B cell (primary cell): Measurements from ENCODE around the gene FGFRL1. TPM values are rescaled to one million over a fixed set of nuclear protein-coding genes. Genes with fewer than 3 reads are reported as not detected.

Experiments used
- ATAC-seq: fragments of 200-7000 bp; cut with Tn5 transposase; one replicate; pipeline ENCODE4 v1.10.0; 2021; ENCODE audit warnings: low read depth, mild to moderate bottlenecking, moderate number of reproducible peaks, moderate library complexity
- CTCF ChIA-PET: fragments of 350-600 bp; sonication (Branson Sonifier 250); formaldehyde crosslinking; loops from one replicate; lab custom pipeline; 2021; ENCODE audit warnings: antibody characterized with exemption, inconsistent platforms; lab: Charles Lee
- POLR2A ChIA-PET: fragments of 350-600 bp; sonication (Branson Sonifier 250); formaldehyde crosslinking; loops from one replicate; lab custom pipeline; 2021; ENCODE audit warnings: antibody characterized with exemption; lab: Charles Lee
- DNase-seq: peaks from one replicate; pipeline ENCODE4 v3.0.0; 2013
- H2AFZ ChIP-seq: 2 replicates; pipeline ENCODE4 v1.6.1; 2012; ENCODE audit warnings: mild to moderate bottlenecking, low read depth, low read length; ENCODE audit not compliant: insufficient read depth, poor library complexity, severe bottlenecking
- H3K27ac ChIP-seq, 2 donors: 1 replicate in 1 of 2; 2 replicates in 1 of 2; pipeline ENCODE4 v1.5.1; 2012 to 2013; ENCODE audit warnings: low read length in 2 of 2, mild to moderate bottlenecking in 2 of 2, moderate library complexity in 1 of 2
- H3K27me3 ChIP-seq, 4 experiments: fragments of 200-600 bp in 1 of 4; sonication (generic) in 1 of 4; replicated peaks in 1 of 4; 1 replicate in 2 of 4; 2 replicates in 2 of 4; pipeline versions ENCODE4 v1.6.1 to v1.7.0; 2013 to 2016; ENCODE audit warnings: low read length in 3 of 4, mild to moderate bottlenecking in 2 of 4, mixed read lengths in 1 of 4, moderate library complexity in 1 of 4; ENCODE audit not compliant: insufficient read depth in 4 of 4, control insufficient read depth in 3 of 4; ENCODE audit errors: control extremely low read depth in 1 of 4
- H3K36me3 ChIP-seq, 2 experiments: replicated peaks in 1 of 2; 1 replicate in 1 of 2; 2 replicates in 1 of 2; pipeline versions ENCODE4 v1.6.1 to v1.7.1; 2013; ENCODE audit warnings: low read length in 1 of 2; ENCODE audit not compliant: insufficient read depth in 2 of 2, control insufficient read depth in 1 of 2; ENCODE audit errors: control extremely low read depth in 1 of 2, extremely low read depth in 1 of 2
- H3K4me1 ChIP-seq, 2 donors: fragments of 200-600 bp in 1 of 2; sonication (generic) in 1 of 2; 1 replicate in 1 of 2; 2 replicates in 1 of 2; pipeline versions ENCODE4 v1.5.1 to v1.6.1; 2013 to 2017; ENCODE audit warnings: low read length in 2 of 2; ENCODE audit not compliant: control insufficient read depth in 2 of 2, insufficient read depth in 2 of 2
- H3K4me2 ChIP-seq: replicated peaks from 2 replicates; pipeline ENCODE3; 2012; ENCODE audit warnings: mild to moderate bottlenecking, low read depth, low read length; ENCODE audit not compliant: poor library complexity, severe bottlenecking
- H3K4me3 ChIP-seq, 5 experiments: fragments of 200-600 bp in 1 of 5; sonication (generic) in 1 of 5; 1 replicate in 3 of 5; 2 replicates in 2 of 5; pipeline versions ENCODE4 v1.5.1 to v1.7.0; 2011 to 2016; ENCODE audit warnings: low read length in 4 of 5, mild to moderate bottlenecking in 4 of 5, low read depth in 2 of 5, control low read depth in 1 of 5, moderate library complexity in 1 of 5; ENCODE audit not compliant: insufficient read depth in 1 of 5; ENCODE audit errors: control extremely low read depth in 1 of 5, extremely low read depth in 1 of 5
- H3K79me2 ChIP-seq: fragments of 200-600 bp; sonication (generic); one replicate; pipeline ENCODE4 v1.6.0; 2016; ENCODE audit warnings: low read length; ENCODE audit not compliant: control insufficient read depth, insufficient read depth
- H3K9ac ChIP-seq: fragments of 200-600 bp; sonication (generic); 2 replicates; pipeline ENCODE4 v1.6.1; 2017; ENCODE audit warnings: mild to moderate bottlenecking, low read length, moderate library complexity
- H3K9me3 ChIP-seq, 3 donors: one replicate each; pipeline versions ENCODE4 v1.6.1 to v1.7.1; 2013; ENCODE audit warnings: low read length in 2 of 3; ENCODE audit not compliant: control insufficient read depth in 2 of 3, insufficient read depth in 1 of 3; ENCODE audit errors: control extremely low read depth in 1 of 3
- H4K20me1 ChIP-seq: 2 replicates; pipeline ENCODE4 v1.6.0; 2012; ENCODE audit warnings: mild to moderate bottlenecking, low read length; ENCODE audit not compliant: insufficient read depth, control insufficient read depth, poor library complexity, severe bottlenecking
- H3K27ac Mint-ChIP-seq: one replicate; pipeline ENCODE4 v1.8.0; 2021; ENCODE audit warnings: mixed read lengths
- H3K27me3 Mint-ChIP-seq: one replicate; pipeline ENCODE4 v1.8.0; 2021; ENCODE audit warnings: mixed read lengths
- H3K4me1 Mint-ChIP-seq: one replicate; pipeline ENCODE4 v1.8.0; 2021; ENCODE audit warnings: mixed read lengths
- H3K4me3 Mint-ChIP-seq: one replicate; pipeline ENCODE4 v1.8.0; 2021; ENCODE audit warnings: mixed read lengths
- H3K9me3 Mint-ChIP-seq: one replicate; pipeline ENCODE4 v1.8.0; 2022; ENCODE audit warnings: mixed read lengths; ENCODE audit not compliant: insufficient read depth
- EZH2 ChIP-seq: IDR thresholded peaks from 2 replicates; pipeline ENCODE4 v1.6.1; 2012; ENCODE audit warnings: borderline replicate concordance, low read depth, mild to moderate bottlenecking, moderate library complexity, low read length; ENCODE audit not compliant: insufficient read depth, poor library complexity, severe bottlenecking
- WGBS: methylation state at CpG from one replicate; pipeline ENCODE4 v1.1.5; 2013; ENCODE audit warnings: missing lambda C conversion rate; ENCODE audit not compliant: insufficient coverage; 5-methylcytosine and 5-hydroxymethylcytosine counted together
- intact Hi-C: fragments of 100-400 bp; cut with micrococcal nuclease; formaldehyde crosslinking; loops from one replicate; pipeline ENCODE4 v1.10.0; 2022
- polyA plus RNA-seq: library from polyadenylated mRNA; depleted of rRNA; stranded (reverse); fragments of >200 nt; gene quantifications from 2 replicates; pipeline ENCODE4 v1.2.3, GENCODE V29; 2012
- total RNA-seq, 2 donors: library from RNA; stranded (reverse); fragments of 120-200 nt in 1 of 2; gene quantifications; 1 replicate in 1 of 2; 2 replicates in 1 of 2; pipeline versions ENCODE4 v1.2.3 to v1.2.4, GENCODE V29; 2013 to 2022
- TF ChIP-seq, protein P1 (sequence below): fragments of 200-600 bp; IDR thresholded peaks from one replicate; pipeline ENCODE4 v1.8.0; 2022; ENCODE audit warnings: antibody characterized with exemption, mild to moderate bottlenecking

Gene FGFRL1
- total and polyA plus RNA-seq, 2 donors (not counting 1 experiment from before 2014, with no cell fraction given) = 24.1 to 28.9 TPM

DNA sequence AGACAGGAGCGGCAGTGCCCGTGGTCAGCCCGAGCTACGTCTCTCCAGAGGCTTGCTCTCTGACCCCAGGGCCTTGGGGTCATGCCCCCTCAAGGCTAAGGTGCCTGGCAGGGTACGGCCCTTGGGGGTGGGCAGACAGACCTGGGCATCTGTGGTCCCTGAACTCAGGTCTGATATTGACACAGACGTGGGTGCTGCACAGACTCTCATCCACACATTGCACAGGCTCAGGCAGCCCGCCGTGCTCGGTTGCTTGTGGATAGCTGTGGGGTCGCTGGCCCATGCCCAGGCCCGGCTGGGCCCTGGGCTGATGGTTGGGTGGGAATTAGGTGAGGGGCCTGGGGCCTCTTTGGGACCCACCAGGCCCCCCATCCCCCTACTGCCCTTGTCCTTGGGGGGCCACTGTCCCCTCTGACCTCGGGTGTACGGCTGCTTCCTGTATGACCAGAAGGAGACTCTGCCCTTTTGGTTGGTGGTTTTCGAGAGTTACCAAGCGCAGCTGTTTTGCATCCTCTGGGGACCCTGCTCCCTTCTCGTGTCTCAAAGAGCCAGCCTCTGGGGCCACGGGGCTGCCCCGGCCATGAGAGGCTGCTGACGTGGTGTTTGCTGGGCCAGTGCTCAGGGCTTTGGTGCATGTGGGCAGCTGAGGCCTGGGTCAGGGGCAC is 10.1 kb downstream of the FGFRL1 start:
- H3K4me1 ChIP-seq = peaks cover 24 to 39% of the 10 kb centered on the region in 2 donors
- Mint-ChIP-seq H3K27ac (peak overlapping the region; percentile 84), H3K27me3 (no peaks in the 10 kb centered on the region), H3K4me1 (peaks cover 33% of the 10 kb centered on the region), H3K9me3 (no peaks in the 10 kb centered on the region), H3K4me3 (peak overlapping the region; percentile 75)
- H3K4me3 ChIP-seq = no peak overlapping the region
- DNase-seq (peak; percentile 80), ATAC-seq (peak; percentile 74)
- POLR2A ChIA-PET = interaction anchor here (0.7 to 1.2 kb wide), 3 partner anchors 11 to 99 kb away, joined by 3 to 13 read pairs (median 3); partner anchors contain the start of gene FGFRL1
- no peaks in the 10 kb centered on the region for H3K9me3 ChIP-seq
- no peaks in the 10 kb centered on the region for H4K20me1 ChIP-seq
- peaks cover 0 to 2% of the 10 kb centered on the region in 2 experiments for H3K36me3 ChIP-seq
- peak overlapping the region; percentile 23 for H2AFZ ChIP-seq
- no peaks in the 10 kb centered on the region for H3K79me2 ChIP-seq
- WGBS = 35% methylated on average over 13 of the region's 19 CpGs
- intact Hi-C loops = loop anchor here (1.0 kb wide), 1 partner anchor 9 kb away; no protein-coding TSS in a partner anchor
- no peaks in the 10 kb centered on the region for H3K27me3 ChIP-seq
- CTCF ChIA-PET = interaction anchor here (1.0 kb wide), 1 partner anchor 246 kb away, joined by 4 read pairs; no protein-coding TSS in a partner anchor
- peak overlapping the region; percentile 73 for H3K4me2 ChIP-seq
- peak overlapping the region; percentile 31 to 40 for H3K27ac ChIP-seq
- TF ChIP-seq EZH2 = no peak
- TF ChIP-seq, protein P1, sequence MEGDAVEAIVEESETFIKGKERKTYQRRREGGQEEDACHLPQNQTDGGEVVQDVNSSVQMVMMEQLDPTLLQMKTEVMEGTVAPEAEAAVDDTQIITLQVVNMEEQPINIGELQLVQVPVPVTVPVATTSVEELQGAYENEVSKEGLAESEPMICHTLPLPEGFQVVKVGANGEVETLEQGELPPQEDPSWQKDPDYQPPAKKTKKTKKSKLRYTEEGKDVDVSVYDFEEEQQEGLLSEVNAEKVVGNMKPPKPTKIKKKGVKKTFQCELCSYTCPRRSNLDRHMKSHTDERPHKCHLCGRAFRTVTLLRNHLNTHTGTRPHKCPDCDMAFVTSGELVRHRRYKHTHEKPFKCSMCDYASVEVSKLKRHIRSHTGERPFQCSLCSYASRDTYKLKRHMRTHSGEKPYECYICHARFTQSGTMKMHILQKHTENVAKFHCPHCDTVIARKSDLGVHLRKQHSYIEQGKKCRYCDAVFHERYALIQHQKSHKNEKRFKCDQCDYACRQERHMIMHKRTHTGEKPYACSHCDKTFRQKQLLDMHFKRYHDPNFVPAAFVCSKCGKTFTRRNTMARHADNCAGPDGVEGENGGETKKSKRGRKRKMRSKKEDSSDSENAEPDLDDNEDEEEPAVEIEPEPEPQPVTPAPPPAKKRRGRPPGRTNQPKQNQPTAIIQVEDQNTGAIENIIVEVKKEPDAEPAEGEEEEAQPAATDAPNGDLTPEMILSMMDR = no peak
- no peak overlapping the region for H3K9ac ChIP-seq
